Cortex of kidney (tissue), 1 donor: Measurements from ENCODE around the gene SLC15A2.

Experiments used
- DNase-seq: peaks from one replicate; lab custom pipeline; 2025; lab: John Stamatoyannopoulos, UW

SLC15A2 gene

DNA sequence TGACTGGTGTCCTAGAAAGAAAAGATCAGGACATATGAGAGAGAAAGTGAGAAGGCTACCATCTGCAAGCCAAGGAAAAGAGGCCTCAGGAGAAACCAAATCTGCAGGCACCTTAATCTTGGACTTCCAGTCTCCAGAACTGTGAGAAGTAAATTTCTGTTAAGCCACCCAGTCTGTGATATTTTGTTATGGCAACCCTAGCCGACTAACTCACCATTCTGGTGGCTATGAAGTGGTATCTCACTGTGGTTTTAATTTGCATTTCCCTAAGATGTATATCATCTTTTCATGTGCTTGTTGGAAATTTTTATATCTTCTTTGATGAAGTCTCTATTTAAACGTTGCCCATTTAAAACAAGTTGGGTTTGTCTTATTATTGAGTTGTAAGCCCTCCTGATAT is 87.3 kb downstream of the SLC15A2 start:
- DNase-seq, result no peak

DNA sequence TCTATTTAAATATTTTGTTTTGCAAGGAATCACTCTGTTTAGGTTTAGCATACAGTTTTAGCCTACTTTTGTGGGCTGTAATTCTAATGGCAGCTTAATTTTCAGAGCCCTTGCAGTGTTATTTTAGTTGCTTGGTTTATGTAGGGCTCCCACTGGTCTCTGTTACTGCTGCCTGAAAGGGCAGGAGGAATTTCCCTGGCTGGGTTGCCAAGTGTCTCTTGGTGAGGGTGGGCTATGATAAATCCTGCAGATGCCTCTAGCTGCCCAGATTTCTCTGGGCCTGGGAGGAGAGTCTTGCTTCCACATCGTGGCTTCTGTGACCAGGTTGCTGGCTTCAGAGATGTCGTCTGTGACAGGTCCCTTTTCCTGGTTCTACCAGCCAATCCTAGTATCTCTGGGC is 91.6 kb downstream of the SLC15A2 start:
- no peak for DNase-seq

DNA sequence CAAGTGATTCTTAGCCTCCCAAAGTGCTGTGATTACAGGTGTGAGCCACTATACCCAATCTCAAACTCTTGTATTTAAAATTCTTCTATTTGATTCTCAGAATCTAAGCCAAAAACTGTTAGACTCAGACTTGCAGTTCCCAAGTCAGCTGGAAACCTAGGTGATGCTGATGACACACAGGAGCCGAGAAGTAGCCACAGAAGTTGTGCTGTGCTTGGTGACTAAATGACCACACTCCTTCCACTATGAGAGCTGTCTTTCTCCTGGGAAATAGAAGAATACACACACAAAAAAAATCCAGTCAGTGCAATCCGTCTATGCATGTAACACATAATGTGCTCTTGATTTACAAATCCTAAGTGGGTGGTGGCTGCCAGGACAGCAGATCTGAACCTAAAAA is 93.9 kb downstream of the SLC15A2 start:
- no peak for DNase-seq

DNA sequence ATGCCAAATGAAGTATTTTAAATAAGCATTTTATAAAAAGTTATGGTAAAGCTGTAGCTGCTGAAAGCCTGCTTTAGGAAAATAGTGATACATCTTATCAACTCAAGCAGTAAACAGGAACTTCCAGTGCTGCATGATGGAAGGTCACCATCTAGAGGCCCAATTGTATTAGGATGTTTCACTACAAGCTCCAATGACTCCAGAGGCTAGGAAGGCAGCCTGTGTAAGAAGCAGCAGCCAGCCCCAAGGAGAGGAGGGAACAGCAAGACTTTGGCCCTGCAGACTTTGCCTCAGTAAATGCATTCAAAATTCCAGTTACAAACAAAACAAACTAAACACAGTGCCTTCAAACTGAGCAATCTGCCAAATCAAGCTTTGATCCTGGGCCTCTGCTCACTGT is 95.7 kb downstream of the SLC15A2 start:
- DNase-seq, result no peak

DNA sequence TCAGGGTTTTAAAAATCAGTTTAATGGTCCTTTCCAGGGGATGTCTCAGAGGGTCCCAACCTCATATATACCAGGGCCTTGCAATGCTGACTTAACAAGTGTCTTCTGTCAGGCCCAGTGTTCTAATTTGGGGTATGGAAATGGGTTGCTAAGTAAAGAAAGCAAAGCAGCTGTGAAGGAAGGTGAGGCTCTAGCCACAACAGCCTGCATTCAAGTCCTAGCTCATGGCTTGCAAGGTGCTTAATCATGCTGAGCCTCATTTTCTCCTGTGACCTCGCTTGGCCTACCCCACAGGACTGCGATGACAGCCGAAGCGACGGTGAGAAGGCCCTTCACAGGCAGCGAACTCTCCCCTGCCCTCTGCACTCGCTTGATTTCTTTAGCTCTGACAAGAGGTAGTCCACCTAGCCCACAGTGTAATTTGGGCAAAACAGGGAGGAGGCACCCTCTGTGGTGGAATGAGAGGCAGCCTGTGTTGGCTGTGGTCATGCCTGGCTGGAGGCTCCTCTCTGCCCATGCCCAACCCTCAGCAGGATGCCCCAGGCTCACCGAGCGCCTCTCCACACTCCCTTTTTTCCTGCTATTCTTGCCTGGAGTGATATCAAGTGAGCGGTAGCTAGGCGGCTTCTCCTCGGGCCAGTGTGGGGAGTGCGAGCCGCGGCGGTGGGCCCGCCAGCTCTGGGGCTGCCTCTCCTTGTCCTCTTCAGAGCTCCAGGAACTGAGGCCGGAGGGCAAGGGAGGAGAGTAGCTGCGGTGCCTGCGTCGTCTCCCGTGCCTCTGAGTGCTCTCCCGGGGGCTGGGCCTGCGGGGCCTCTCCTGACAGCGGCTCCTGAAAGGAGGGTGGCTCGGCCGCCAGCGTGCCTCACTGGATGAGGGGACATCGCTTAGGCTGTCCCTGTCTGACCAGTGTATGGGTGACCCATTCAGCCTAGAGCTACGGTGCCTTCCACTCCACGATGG is 98.7 kb downstream of the SLC15A2 start:
- DNase-seq, result no peak
